NCI-H774 (cell line): ENCODE results near the gene TTC36.
"Not testable (repeated sequence)": the region's sequence is repeated elsewhere in the genome, so short reads cannot be mapped to it uniquely, and the experiment has no call there.

Source experiments
- DNase-seq: peaks from one replicate; lab custom pipeline; 2025; lab: John Stamatoyannopoulos, UW

The TTC36 gene, protein sequence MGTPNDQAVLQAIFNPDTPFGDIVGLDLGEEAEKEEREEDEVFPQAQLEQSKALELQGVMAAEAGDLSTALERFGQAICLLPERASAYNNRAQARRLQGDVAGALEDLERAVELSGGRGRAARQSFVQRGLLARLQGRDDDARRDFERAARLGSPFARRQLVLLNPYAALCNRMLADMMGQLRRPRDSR

DNA sequence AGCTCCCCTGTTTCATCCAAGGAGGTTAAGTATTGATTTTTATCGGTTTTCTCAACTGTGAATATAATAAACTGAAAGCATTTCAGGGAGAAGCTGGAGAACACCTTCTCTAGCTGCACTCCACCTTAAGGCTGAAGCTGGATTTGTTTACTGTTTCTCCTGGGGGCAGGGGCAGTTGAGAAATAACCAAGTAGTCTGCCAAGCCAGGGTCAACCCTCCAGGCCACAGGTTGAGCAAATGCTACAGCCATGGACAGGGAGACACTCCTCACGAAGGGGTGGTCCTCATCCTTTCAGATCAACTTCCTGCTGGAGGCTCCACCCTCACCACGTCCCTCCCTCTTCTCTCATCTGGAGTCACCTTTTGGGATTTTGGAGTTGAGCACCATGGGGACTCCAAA is at the start of gene TTC36:
Gene TTC36 (plus strand): TSS at position 366 of the 400 bp plus-strand sequence. CDS start 21 bp downstream, at position 387.
- no peak for DNase-seq

DNA sequence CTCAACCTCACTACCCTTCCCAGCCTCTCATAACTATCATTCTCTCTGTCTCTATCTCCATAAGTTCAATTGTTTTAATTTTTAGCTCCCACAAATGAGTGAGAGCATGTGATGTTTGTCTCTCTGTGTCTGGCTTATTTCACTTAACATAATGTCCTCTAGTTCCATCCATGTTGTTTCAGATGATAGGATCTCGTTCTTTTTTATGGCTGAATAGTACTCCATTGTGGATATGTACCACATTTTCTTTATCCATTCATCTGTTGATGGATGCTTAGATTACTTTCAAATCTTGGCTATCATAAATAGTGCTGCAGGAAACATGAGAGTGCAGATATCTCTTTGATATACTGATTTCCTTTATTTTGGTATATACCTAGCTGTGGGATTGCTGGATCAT is 46.0 kb upstream of the TTC36 start:
- DNase-seq, result not testable (repeated sequence)

DNA sequence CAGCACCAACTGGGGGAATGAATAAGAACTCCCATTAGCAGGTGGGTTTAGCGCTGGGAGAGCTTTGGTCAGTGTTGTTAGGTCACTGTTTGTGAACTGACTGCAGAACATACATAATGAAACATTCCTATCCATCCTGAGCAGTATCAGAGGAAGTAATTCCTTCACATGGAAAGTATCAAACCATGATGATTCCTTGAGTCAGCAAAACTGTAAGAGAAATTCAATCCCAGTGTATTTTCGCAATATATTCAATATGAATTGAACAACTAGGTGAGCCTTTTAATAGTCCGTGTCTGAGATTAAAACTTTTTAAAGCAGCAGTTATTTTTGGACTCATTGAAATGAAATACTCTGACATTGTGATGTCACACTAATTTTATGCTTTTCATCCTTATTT is 42.9 kb upstream of the TTC36 start:
- DNase-seq, result no peak

DNA sequence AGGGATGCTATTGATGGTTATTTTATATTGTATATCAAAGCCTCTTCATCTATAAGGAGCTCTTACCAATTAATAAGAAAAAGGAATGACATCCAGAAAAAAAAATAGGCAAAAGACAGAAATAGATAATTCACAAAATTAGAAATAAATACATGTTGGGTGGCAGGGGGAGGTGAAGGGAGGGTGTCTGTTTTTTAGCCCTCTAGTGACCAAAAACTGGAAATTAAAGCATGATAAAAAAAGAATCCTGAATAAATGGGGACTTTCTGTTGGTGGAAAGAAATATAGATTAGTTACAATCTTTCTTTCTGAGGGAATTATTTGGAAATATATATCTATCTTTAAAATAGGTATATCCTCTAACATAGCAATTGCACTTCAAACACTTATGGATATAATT is 42.0 kb upstream of the TTC36 start:
- DNase-seq, result no peak

DNA sequence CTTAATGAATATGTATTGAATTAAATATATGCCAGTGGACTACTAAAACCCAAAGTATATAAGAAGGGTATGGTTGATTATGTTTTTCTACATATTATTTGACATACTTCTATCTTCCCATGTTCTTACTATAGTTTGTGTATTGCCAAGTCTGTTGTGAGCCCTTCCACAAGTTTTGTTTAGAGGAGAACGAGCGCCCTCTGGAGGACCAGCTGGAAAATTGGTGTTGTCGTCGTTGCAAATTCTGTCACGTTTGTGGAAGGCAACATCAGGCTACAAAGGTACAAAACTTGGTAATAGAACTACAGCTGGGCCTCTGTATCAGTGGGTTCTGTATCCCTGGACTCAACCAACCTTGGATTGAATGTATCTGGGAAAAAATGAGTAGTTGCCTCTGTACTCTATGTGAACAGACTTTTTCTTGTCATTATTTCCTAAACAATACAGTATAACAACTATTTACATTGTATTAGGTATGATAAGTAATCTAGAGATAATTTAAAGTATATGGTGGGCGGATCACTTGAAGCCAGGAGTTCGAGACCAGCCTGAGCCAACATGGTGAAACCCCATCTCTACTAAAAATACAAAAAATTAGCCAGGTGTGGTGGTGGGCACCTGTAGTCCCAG is 38.7 kb upstream of the TTC36 start:
- peak; percentile 47 for DNase-seq

DNA sequence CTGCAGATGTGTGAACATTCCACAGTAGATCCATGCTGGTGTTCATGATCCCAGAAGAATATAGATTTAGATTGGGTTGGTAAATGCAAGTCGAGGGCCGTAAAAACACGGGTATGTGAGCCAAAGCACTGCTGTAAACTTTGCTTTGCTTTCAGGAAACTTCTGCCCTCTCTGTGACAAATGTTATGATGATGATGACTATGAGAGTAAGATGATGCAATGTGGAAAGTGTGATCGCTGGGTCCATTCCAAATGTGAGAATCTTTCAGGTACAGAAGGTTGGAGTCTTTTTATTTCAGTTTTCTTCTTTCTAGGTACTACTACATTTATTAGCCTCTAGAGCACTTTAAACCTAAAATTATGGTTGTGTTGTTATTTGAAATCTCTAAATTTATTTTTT is 36.2 kb upstream of the TTC36 start:
- DNase-seq, result no peak

DNA sequence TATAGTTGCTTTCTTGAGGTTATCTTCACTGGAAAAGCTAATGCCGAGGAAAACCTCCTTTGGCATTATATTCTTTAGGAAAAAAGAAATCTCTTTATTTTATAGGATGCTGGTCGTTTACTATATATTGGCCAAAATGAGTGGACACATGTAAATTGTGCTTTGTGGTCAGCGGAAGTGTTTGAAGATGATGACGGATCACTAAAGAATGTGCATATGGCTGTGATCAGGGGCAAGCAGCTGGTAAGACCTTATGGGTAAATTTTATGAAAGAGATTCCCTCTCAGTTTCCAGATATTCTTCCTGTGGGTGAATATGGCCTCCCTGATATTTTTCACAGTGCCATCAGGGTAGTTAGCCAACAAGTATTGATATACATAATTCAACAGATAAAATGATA is 29.4 kb upstream of the TTC36 start:
- no peak for DNase-seq

DNA sequence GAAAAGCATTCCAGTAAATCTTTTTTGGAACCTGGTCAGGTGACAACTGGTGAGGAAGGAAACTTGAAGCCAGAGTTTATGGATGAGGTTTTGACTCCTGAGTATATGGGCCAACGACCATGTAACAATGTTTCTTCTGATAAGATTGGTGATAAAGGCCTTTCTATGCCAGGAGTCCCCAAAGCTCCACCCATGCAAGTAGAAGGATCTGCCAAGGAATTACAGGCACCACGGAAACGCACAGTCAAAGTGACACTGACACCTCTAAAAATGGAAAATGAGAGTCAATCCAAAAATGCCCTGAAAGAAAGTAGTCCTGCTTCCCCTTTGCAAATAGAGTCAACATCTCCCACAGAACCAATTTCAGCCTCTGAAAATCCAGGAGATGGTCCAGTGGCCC is 24.1 kb upstream of the TTC36 start:
- no peak for DNase-seq

DNA sequence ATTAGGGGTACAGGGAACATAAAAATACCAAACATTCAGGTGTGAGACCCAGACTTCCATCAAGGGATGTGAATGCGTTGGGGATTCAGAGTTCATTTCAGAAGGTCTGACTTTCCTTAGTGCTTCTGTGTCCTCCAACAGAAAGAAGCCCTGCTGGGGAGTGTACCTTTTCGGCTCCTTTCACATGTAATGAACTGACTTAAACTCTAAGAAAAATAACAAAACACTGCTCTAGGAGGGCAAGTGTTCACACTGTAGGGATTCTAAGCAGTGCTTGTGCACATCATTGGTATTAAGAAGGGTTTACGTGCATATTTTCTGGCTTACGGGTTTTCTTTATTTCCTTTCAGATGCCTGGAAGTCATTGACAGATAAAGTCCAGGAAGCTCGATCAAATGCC is 15.7 kb upstream of the TTC36 start:
- DNase-seq, result no peak

DNA sequence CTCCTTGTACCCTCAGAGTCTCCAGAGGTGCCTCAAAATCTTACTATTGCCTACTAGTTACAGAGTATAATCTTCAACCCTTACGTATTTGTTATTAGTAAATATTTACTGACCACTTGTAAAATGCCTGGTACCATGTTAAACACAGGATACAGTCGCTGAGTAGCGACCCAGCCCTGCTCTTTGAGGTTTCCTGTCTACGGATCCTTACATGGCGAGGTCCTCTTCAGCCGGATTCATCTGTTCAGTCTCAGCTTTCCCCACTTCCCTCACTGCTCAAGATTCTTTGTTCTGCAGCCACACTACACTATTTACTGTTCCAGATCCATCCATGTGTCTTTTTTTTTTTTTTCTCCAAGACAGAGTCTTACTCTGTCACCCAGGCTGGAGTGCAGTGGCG is 13.2 kb upstream of the TTC36 start:
- no peak for DNase-seq

DNA sequence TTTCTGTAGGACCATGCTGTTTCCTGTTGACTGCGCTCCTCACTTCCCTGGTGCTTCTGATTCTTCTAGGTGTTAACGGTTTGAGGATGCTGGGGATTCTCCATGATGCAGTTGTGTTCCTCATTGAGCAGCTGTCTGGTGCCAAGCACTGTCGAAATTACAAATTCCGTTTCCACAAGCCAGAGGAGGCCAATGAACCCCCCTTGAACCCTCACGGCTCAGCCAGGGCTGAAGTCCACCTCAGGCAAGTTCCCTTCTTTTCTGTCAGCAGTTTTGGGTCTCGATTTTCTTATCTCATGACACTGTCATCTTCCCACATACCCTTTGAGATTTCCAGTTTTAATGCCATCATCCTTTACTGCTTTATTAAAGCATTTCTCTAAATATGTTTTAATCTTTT is 7.7 kb upstream of the TTC36 start:
- DNase-seq, result no peak

DNA sequence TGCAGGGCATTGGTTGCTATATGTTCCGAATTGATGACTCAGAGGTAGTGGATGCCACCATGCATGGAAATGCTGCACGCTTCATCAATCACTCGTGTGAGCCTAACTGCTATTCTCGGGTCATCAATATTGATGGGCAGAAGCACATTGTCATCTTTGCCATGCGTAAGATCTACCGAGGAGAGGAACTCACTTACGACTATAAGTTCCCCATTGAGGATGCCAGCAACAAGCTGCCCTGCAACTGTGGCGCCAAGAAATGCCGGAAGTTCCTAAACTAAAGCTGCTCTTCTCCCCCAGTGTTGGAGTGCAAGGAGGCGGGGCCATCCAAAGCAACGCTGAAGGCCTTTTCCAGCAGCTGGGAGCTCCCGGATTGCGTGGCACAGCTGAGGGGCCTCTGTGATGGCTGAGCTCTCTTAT is 5.4 kb upstream of the TTC36 start:
- no peak for DNase-seq

DNA sequence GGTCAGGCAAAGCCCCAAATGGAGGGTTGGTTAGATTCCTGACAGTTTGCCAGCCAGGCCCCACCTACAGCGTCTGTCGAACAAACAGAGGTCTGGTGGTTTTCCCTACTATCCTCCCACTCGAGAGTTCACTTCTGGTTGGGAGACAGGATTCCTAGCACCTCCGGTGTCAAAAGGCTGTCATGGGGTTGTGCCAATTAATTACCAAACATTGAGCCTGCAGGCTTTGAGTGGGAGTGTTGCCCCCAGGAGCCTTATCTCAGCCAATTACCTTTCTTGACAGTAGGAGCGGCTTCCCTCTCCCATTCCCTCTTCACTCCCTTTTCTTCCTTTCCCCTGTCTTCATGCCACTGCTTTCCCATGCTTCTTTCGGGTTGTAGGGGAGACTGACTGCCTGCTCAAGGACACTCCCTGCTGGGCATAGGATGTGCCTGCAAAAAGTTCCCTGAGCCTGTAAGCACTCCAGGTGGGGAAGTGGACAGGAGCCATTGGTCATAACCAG is 4.7 kb upstream of the TTC36 start:
- DNase-seq, result no peak

DNA sequence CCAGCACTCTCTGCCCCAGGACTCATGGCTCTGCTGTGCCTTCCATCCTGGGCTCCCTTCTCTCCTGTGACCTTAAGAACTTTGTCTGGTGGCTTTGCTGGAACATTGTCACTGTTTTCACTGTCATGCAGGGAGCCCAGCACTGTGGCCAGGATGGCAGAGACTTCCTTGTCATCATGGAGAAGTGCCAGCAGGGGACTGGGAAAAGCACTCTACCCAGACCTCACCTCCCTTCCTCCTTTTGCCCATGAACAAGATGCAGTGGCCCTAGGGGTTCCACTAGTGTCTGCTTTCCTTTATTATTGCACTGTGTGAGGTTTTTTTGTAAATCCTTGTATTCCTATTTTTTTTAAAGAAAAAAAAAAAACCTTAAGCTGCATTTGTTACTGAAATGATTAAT is 2.9 kb upstream of the TTC36 start:
- DNase-seq, result no peak

DNA sequence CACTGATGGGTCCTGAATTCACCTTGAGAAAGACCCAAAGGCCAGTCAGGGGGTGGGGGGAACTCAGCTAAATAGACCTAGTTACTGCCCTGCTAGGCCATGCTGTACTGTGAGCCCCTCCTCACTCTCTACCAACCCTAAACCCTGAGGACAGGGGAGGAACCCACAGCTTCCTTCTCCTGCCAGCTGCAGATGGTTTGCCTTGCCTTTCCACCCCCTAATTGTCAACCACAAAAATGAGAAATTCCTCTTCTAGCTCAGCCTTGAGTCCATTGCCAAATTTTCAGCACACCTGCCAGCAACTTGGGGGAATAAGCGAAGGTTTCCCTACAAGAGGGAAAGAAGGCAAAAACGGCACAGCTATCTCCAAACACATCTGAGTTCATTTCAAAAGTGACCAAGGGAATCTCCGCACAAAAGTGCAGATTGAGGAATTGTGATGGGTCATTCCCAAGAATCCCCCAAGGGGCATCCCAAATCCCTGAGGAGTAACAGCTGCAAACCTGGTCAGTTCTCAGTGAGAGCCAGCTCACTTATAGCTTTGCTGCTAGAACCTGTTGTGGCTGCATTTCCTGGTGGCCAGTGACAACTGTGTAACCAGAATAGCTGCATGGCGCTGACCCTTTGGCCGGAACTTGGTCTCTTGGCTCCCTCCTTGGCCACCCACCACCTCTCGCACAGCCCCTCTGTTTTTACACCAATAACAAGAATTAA is 2.4 kb upstream of the TTC36 start:
- DNase-seq, result no peak

DNA sequence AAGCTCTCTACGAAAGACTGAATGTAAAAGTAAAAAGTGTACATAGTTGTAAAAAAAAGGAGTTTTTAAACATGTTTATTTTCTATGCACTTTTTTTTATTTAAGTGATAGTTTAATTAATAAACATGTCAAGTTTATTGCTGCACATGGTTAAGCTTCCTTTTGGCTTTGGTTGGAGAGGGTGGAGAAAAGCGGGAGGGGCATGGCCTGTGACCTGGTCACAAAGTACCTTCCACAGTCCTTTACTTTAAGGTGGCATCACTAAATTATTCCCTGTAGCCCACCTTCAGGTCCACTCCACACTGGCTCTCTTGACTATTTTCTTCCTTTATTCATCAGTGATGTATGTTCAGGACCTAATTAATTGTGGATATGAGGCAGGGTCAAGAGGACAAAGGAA is 586 bp upstream of the TTC36 start:
- DNase-seq, result no peak

DNA sequence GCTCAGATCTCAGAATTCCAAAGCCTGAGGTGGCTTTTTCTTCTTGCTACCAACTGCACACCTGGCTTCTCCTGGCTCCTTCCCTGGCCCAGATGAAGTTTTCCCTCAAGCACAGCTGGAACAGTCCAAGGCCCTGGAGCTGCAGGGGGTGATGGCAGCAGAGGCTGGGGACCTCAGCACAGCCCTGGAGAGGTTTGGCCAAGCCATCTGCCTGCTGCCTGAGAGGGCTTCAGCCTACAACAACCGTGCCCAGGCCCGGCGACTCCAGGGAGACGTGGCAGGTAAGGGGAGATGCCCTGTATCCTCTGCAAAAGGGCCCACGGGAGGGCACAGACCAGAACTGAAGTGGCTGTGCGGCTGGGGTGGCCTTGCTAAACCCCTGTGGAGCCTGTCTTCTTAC is 1.2 kb downstream of the TTC36 start:
- no peak for DNase-seq

DNA sequence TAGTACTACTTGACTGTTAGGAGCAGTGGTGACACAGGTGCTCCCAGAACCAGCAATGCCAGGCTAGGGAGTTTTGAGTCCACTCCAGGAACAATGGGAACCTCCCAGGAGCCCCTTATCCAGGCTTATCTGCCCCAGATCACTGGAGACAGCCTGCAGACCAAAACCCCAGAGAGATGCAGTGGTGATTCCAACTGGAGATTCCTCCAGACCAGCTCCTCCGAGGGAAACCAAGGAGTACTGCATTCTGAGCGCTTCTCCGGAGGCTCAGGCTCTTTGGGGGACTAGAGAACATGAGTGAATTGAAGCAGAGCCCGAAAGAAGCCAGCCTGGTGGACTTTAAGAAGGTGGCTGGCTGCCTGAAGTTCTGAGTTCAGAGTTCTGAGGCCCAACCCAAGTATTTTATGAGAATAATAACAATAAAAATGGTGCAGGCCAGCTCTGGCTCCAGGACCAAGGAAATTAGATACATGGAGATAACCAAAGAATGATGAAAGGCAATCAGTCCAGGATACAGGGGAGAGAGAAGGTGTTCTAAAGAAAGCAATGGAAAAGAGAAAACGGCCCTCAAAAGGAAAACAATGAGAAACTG is 2.4 kb downstream of the TTC36 start:
- DNase-seq, result no peak

DNA sequence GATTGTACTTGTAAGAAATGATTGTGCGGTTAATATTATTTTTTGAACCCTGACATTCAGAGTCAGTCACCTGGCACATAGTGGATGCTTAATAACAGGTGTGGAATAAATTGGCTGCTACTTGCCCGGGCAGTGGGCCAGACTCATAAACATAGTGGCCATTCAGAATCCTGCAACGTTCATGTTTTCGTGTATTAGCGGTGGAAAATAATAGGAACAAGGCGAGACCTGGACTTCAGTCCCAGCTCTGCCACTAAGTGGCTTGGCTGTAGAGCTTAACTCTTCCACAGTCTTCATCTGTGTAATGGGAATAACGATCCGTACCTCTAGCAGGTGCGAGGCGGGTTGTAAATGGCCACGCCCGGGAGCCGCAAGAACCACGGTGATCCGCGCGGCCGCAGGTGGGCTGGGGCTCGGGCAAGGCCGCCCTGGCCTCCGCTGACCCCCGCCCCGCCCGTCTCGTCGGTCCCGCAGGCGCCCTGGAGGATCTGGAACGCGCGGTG is 3.0 kb downstream of the TTC36 start:
- peak; percentile 69 for DNase-seq

DNA sequence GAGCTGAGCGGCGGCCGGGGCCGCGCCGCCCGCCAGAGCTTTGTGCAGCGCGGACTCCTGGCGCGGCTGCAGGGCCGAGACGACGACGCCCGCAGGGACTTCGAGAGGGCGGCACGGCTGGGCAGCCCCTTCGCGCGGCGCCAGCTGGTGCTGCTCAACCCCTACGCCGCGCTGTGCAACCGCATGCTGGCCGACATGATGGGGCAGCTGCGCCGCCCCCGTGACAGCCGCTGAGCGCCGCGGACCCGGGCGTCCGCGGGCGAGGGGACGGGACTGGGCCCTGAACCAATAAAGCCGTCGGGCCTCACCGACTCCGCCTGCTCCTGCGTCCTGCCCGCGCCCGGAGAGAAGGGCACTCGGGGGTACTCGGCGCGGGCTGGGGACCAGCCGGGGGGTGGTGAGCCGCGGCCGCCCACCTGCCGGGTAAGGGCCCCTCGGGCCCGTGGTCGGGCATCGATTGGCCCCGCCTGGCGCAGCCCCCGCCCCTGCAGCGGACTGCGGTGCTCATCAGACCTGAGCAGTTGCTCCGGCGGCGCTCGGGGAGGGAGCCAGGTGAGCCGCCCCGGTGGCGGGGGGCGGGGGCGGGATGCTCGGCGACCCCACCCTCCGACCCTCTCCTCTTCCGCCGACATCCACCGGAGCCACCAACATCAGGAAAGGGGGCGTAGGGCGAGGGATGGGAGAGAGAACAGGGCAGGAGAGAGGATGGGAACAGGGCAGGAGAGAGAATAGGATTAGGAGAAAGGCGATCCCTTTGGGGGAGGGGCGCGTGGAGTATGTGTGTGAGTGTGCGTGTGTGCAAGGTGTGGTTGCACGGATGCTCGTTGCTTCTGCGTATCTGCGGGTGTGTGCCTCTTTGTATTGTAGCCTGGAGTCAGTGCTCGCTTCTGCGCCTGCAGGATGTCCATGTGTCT is 3.7 kb downstream of the TTC36 start, which contains the start of gene TMEM25:
Gene TMEM25 (plus strand): TSS at position 510 of the 914 bp plus-strand sequence. CDS start 610 bp downstream, outside the sequence.
- DNase-seq, result peak; percentile 58

DNA sequence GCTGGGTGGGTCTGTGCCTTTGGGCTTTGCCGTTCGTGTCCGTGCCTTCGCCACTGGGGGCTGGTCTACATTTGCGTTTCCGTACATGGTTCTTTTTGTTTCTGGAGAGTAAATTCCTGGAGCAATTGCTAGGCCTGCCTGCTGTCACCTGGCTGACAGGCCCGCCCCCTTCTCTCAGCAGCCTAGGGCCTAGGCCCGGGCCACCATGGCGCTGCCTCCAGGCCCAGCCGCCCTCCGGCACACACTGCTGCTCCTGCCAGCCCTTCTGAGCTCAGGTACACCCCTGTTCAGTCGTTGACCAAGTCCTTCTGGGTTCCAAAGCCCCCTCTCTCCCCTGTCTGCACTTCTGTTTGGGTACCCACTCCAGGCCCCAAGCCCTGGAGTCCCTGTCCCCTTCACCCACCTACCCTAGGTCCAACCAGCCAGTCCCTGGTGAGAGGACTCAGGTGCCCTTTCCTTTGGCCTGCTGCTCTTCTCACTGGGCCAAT is 4.4 kb downstream of the TTC36 start:
- no peak for DNase-seq
